Measurements from ENCODE around the gene TUBGCP6.
"Not testable (repeated sequence)": the region's sequence is repeated elsewhere in the genome, so short reads cannot be mapped to it uniquely, and the experiment has no call there.

TUBGCP6 gene

DNA sequence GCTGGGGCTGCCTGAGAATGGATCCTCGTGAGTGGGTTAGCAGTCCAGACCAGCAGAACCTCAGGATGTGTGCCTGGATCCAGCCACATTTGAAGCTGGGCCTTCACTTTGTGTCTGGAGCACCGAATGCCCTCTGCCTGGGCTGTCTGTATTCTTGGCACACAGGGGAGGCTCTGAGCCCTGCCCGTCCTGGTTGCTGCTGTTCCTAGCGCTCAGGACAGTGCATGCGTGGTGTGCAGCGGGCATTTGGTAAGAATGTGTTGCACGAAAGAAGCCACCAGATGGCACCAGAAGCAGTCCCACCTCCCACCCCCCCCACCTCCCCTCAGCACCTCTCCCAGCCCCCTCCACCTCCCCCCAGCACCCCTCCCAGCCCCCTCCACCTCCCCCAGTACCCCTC is 29.5 kb upstream of the TUBGCP6 start:
- Histone ChIP-seq H3K27ac (ENCODE audit: low read depth, low read length) (no peak overlapping the region), H4K91ac (ENCODE audit: low read depth, low read length) (no peak overlapping the region), H4K8ac (ENCODE audit: low read depth, low read length) (no peak overlapping the region), H3K4me3 (ENCODE audit: low read depth, low read length) (no peak overlapping the region), H3K36me3 (ENCODE audit: control insufficient read depth in 1 of 2, insufficient read depth in 2 of 2, low read length in 2 of 2) (peaks cover 48 to 49% of the 10 kb centered on the region in 2 experiments), H3K9ac (ENCODE audit: low read length) (no peak overlapping the region), H3K79me2 (ENCODE audit: control insufficient read depth, insufficient read depth, low read length, poor library complexity) (no peaks in the 10 kb centered on the region), H3K27me3 (ENCODE audit: insufficient read depth, low read length) (peaks cover 24% of the 10 kb centered on the region), H2AFZ (ENCODE audit: insufficient read depth, low read length, poor library complexity) (no peak overlapping the region), H3K14ac (ENCODE audit: low read length) (no peak overlapping the region), H2BK120ac (ENCODE audit: insufficient read depth, low read length, poor library complexity) (no peak overlapping the region), H3K79me1 (ENCODE audit: low read length) (no peaks in the 10 kb centered on the region), H3K4me1 (ENCODE audit: control insufficient read depth in 1 of 2, insufficient read depth in 2 of 2, low read length in 2 of 2) (peaks cover 10 to 20% of the 10 kb centered on the region in 2 experiments), H2AK5ac (ENCODE audit: low read length) (no peak overlapping the region), H3K4me2 (ENCODE audit: low read length) (no peak overlapping the region), H4K12ac (ENCODE audit: low read depth, low read length) (no peak overlapping the region), H3K18ac (ENCODE audit: low read length) (no peak overlapping the region), H2BK5ac (ENCODE audit: low read depth, low read length, poor library complexity) (no peak overlapping the region), H3K23ac (ENCODE audit: low read length) (no peak overlapping the region), H3K4ac (ENCODE audit: low read depth, low read length) (no peak overlapping the region), H2BK12ac (ENCODE audit: low read length) (no peak overlapping the region), H3K9me3 (ENCODE audit: insufficient read depth, low read depth, low read length) (peaks cover 7% of the 10 kb centered on the region)
- DNase-seq, result peak in 1 of 2 donors; percentile 66
- no CpG with 5 or more reads among the region's 7 CpGs for WGBS (ENCODE audit: extremely low coverage, insufficient coverage, insufficient read length)

- not testable (repeated sequence) for H3K18ac ChIP-seq (ENCODE audit: low read length); H2BK5ac ChIP-seq (ENCODE audit: low read depth, low read length, poor library complexity); H3K4me2 ChIP-seq (ENCODE audit: low read length); H2AFZ ChIP-seq (ENCODE audit: insufficient read depth, low read length, poor library complexity); H4K91ac ChIP-seq (ENCODE audit: low read depth, low read length); H3K27ac ChIP-seq (ENCODE audit: low read depth, low read length); H3K79me1 ChIP-seq (ENCODE audit: low read length); H3K9ac ChIP-seq (ENCODE audit: low read length); H3K14ac ChIP-seq (ENCODE audit: low read length); H2BK120ac ChIP-seq (ENCODE audit: insufficient read depth, low read length, poor library complexity); H4K8ac ChIP-seq (ENCODE audit: low read depth, low read length); H3K23ac ChIP-seq (ENCODE audit: low read length); H3K4ac ChIP-seq (ENCODE audit: low read depth, low read length); H3K79me2 ChIP-seq (ENCODE audit: control insufficient read depth, insufficient read depth, low read length, poor library complexity); H3K4me3 ChIP-seq (ENCODE audit: low read depth, low read length); H2AK5ac ChIP-seq (ENCODE audit: low read length); H3K9me3 ChIP-seq (ENCODE audit: insufficient read depth, low read depth, low read length); DNase-seq; H2BK12ac ChIP-seq (ENCODE audit: low read length); H4K12ac ChIP-seq (ENCODE audit: low read depth, low read length)
- Histone ChIP-seq H3K4me1 (ENCODE audit: control insufficient read depth in 1 of 2, insufficient read depth in 2 of 2, low read length in 2 of 2) (peaks cover 10 to 20% of the 10 kb centered on the region in 2 experiments), H3K36me3 (ENCODE audit: control insufficient read depth in 1 of 2, insufficient read depth in 2 of 2, low read length in 2 of 2) (peaks cover 43% of the 10 kb centered on the region in 2 experiments), H3K27me3 (ENCODE audit: insufficient read depth, low read length) (peaks cover 29% of the 10 kb centered on the region)
- WGBS (ENCODE audit: extremely low coverage, insufficient coverage, insufficient read length), result no CpG with 5 or more reads among the region's 10 CpGs
Measured at GRCh38 chr22:50273781-50274180, 29.0 kb upstream of the TUBGCP6 start.

- H3K79me1 ChIP-seq (ENCODE audit: low read length); H2BK5ac ChIP-seq (ENCODE audit: low read depth, low read length, poor library complexity); H3K27ac ChIP-seq (ENCODE audit: low read depth, low read length); H3K9ac ChIP-seq (ENCODE audit: low read length); H3K79me2 ChIP-seq (ENCODE audit: control insufficient read depth, insufficient read depth, low read length, poor library complexity); H3K14ac ChIP-seq (ENCODE audit: low read length); H4K8ac ChIP-seq (ENCODE audit: low read depth, low read length); H2BK120ac ChIP-seq (ENCODE audit: insufficient read depth, low read length, poor library complexity); H2AFZ ChIP-seq (ENCODE audit: insufficient read depth, low read length, poor library complexity); H4K12ac ChIP-seq (ENCODE audit: low read depth, low read length); H3K4me3 ChIP-seq (ENCODE audit: low read depth, low read length); H2AK5ac ChIP-seq (ENCODE audit: low read length); H3K18ac ChIP-seq (ENCODE audit: low read length); H2BK12ac ChIP-seq (ENCODE audit: low read length); H3K4me2 ChIP-seq (ENCODE audit: low read length); H4K91ac ChIP-seq (ENCODE audit: low read depth, low read length); H3K23ac ChIP-seq (ENCODE audit: low read length); H3K4ac ChIP-seq (ENCODE audit: low read depth, low read length): not testable (repeated sequence)
- peaks cover 39% of the 10 kb centered on the region in 2 experiments for H3K36me3 ChIP-seq (ENCODE audit: control insufficient read depth in 1 of 2, insufficient read depth in 2 of 2, low read length in 2 of 2)
- H3K27me3 ChIP-seq (ENCODE audit: insufficient read depth, low read length), result peaks cover 33% of the 10 kb centered on the region
- no CpG with 5 or more reads among the region's 11 CpGs for WGBS (ENCODE audit: extremely low coverage, insufficient coverage, insufficient read length)
- H3K9me3 ChIP-seq (ENCODE audit: insufficient read depth, low read depth, low read length), result peaks cover 11% of the 10 kb centered on the region
- DNase-seq, result peak in 1 of 2 donors; percentile 49
- H3K4me1 ChIP-seq (ENCODE audit: control insufficient read depth in 1 of 2, insufficient read depth in 2 of 2, low read length in 2 of 2), result peaks cover 10 to 20% of the 10 kb centered on the region in 2 experiments
Measured at GRCh38 chr22:50273352-50273751, 28.5 kb upstream of the TUBGCP6 start.

DNA sequence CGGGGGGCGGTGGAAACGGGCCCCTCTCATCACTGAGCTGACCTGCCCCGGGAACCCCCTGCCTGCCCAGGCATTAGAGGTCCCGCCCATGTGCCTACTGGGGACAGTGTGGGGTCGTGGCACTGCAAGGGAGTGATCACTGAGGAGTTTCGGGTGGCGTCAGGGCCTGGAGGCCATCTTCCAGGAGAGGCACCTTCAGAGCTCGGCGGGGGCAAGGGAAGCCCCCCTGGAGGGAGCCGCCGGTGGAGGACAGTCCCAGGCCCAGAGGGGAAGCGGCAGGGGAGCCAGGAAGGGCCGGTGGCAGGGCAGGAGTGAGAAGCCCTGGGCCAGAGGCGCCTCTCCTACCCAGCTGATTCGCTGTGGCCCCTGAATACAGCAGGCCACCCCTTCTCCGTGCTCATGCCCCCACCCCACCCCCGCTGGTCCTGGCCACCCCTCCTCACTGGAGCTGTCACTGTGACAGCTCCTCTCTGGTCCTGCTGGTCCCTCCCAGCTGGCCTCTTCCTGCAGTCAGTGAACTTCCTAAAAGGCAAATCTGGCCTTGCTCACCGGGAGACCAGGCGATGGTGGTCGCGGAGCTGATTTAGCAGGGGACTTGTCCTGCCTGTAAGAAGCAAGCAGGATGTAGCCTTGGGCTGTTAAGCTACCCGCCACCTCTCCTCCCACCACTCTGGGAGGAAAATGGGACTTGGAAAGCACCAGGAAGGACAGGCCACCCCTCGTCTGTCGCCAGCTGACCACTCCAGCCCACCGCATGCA is 27.4 kb upstream of the TUBGCP6 start:
- Histone ChIP-seq H2BK5ac (ENCODE audit: low read depth, low read length, poor library complexity) (no peak overlapping the region), H2BK12ac (ENCODE audit: low read length) (no peak overlapping the region), H3K36me3 (ENCODE audit: control insufficient read depth in 1 of 2, insufficient read depth in 2 of 2, low read length in 2 of 2) (peaks cover 27 to 28% of the 10 kb centered on the region in 2 experiments), H3K27ac (ENCODE audit: low read depth, low read length) (no peak overlapping the region), H2AK5ac (ENCODE audit: low read length) (no peak overlapping the region), H4K8ac (ENCODE audit: low read depth, low read length) (no peak overlapping the region), H2BK120ac (ENCODE audit: insufficient read depth, low read length, poor library complexity) (no peak overlapping the region), H3K9ac (ENCODE audit: low read length) (no peak overlapping the region), H3K4me2 (ENCODE audit: low read length) (no peak overlapping the region), H3K18ac (ENCODE audit: low read length) (no peak overlapping the region), H3K4me3 (ENCODE audit: low read depth, low read length) (no peak overlapping the region), H4K12ac (ENCODE audit: low read depth, low read length) (no peak overlapping the region), H3K4ac (ENCODE audit: low read depth, low read length) (no peak overlapping the region), H3K14ac (ENCODE audit: low read length) (no peak overlapping the region), H3K4me1 (ENCODE audit: control insufficient read depth in 1 of 2, insufficient read depth in 2 of 2, low read length in 2 of 2) (peaks cover 10 to 20% of the 10 kb centered on the region in 2 experiments), H3K79me2 (ENCODE audit: control insufficient read depth, insufficient read depth, low read length, poor library complexity) (no peaks in the 10 kb centered on the region), H3K27me3 (ENCODE audit: insufficient read depth, low read length) (peaks cover 36% of the 10 kb centered on the region), H2AFZ (ENCODE audit: insufficient read depth, low read length, poor library complexity) (no peak overlapping the region), H3K79me1 (ENCODE audit: low read length) (no peaks in the 10 kb centered on the region), H3K9me3 (ENCODE audit: insufficient read depth, low read depth, low read length) (peaks cover 12% of the 10 kb centered on the region), H3K23ac (ENCODE audit: low read length) (no peak overlapping the region), H4K91ac (ENCODE audit: low read depth, low read length) (no peak overlapping the region)
- WGBS (ENCODE audit: extremely low coverage, insufficient coverage, insufficient read length), result no CpG with 5 or more reads among the region's 26 CpGs
- DNase-seq, result no peak
